Smooth muscle cell (in vitro differentiated cells): ENCODE measurements around the gene IGF2. TPM values are rescaled to one million over a fixed set of nuclear protein-coding genes. Genes with fewer than 3 reads are reported as not detected.

ENCODE experiments used
- DNase-seq: peaks from one replicate; lab custom pipeline; 2025; ENCODE audit not compliant: unreplicated experiment; lab: John Stamatoyannopoulos, UW
- H2AFZ ChIP-seq: fragments of 200-600 bp; sonication (generic); 2 replicates; pipeline ENCODE4 v1.6.0; 2016; ENCODE audit warnings: antibody characterized with exemption, low read depth, mild to moderate bottlenecking
- H3F3A ChIP-seq: fragments of 200-600 bp; sonication (generic); 2 replicates; pipeline ENCODE4 v1.6.0; 2017; ENCODE audit warnings: antibody characterized with exemption, low read depth
- H3K27ac ChIP-seq: fragments of 200-600 bp; sonication (generic); 2 replicates; pipeline ENCODE4 v1.5.1; 2016; ENCODE audit warnings: low read depth, mild to moderate bottlenecking
- H3K27me3 ChIP-seq: fragments of 200-600 bp; sonication (generic); 2 replicates; pipeline ENCODE4 v1.6.1; 2016; ENCODE audit warnings: low read depth, mild to moderate bottlenecking
- H3K36me3 ChIP-seq: fragments of 200-600 bp; sonication (generic); 2 replicates; pipeline ENCODE4 v1.5.1; 2016; ENCODE audit warnings: low read depth
- H3K4me1 ChIP-seq: fragments of 200-600 bp; sonication (generic); 2 replicates; pipeline ENCODE4 v1.5.1; 2016; ENCODE audit warnings: low read depth
- H3K4me2 ChIP-seq: fragments of 200-600 bp; sonication (generic); 2 replicates; pipeline ENCODE4 v1.6.0; 2016; ENCODE audit warnings: mild to moderate bottlenecking
- H3K4me3 ChIP-seq: fragments of 200-600 bp; sonication (generic); 2 replicates; pipeline ENCODE4 v1.5.1; 2016; ENCODE audit warnings: mild to moderate bottlenecking
- H3K79me2 ChIP-seq: fragments of 200-600 bp; sonication (generic); 2 replicates; pipeline ENCODE4 v1.6.0; 2016; ENCODE audit warnings: low read depth, mild to moderate bottlenecking
- H3K9ac ChIP-seq: fragments of 200-600 bp; sonication (generic); 2 replicates; pipeline ENCODE4 v1.6.0; 2016; ENCODE audit warnings: low read depth
- H3K9me3 ChIP-seq: fragments of 200-600 bp; sonication (generic); replicated peaks from 2 replicates; pipeline ENCODE4 v1.5.1; 2016; ENCODE audit warnings: low read depth
- H4K20me1 ChIP-seq: fragments of 200-600 bp; sonication (generic); 2 replicates; pipeline ENCODE4 v1.6.0; 2016; ENCODE audit warnings: low read depth
- WGBS: methylation state at CpG from one replicate; pipeline ENCODE4 v1.1.7; 2016; ENCODE audit warnings: low lambda C conversion rate; 5-methylcytosine and 5-hydroxymethylcytosine counted together
- polyA plus RNA-seq: library from polyadenylated mRNA; unstranded; fragments of >200 nt; fragmentation: Nextera tagmentation; extraction: Ambion mirVana; gene quantifications from 2 replicates; pipeline ENCODE4 v1.2.1, GENCODE V29; 2016
- total RNA-seq: library from RNA; depleted of rRNA; stranded (reverse); fragments of >200 nt; gene quantifications from 2 replicates; pipeline ENCODE4 v1.2.3, GENCODE V29; 2014
- TF ChIP-seq, protein P1 (sequence below): fragments of 200-600 bp; sonication (generic); IDR thresholded peaks from 2 replicates; pipeline ENCODE4 v1.5.1; 2017; ENCODE audit warnings: borderline replicate concordance, mild to moderate bottlenecking, antibody characterized with exemption; ENCODE audit not compliant: insufficient read depth, poor library complexity, severe bottlenecking

IGF2 gene
- total and polyA plus RNA-seq, 2 experiments from 2014 or later, result 2,086 to 3,877 TPM

DNA sequence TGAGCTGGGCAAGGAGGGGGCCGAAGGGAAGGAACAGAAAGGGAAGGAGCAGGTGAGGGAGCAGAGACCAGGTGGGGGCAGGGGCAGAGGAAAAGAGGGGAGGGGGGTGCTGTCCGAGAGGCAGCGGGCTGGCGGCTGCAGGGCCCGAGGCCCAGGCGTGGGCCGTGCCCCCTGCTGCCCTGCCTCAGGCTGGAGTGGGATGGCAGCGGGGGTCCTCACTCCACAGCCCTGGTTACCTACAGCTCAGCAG is 2.3 kb downstream of the IGF2 start:
- Histone ChIP-seq H3K4me3 (peak overlapping the region; percentile 92), H3F3A (peaks cover 65% of the 10 kb centered on the region), H3K9me3 (no peaks in the 10 kb centered on the region), H3K36me3 (no peaks in the 10 kb centered on the region), H3K4me2 (peak overlapping the region; percentile 98), H3K79me2 (peaks cover 79% of the 10 kb centered on the region), H3K4me1 (peaks cover 24% of the 10 kb centered on the region), H3K27me3 (no peaks in the 10 kb centered on the region), H4K20me1 (peaks cover 71% of the 10 kb centered on the region), H2AFZ (no peak overlapping the region), H3K9ac (peak overlapping the region; percentile 62), H3K27ac (no peak overlapping the region)
- DNase-seq, result no peak
- WGBS, result no CpG with 5 or more reads among the region's 8 CpGs
- TF ChIP-seq, protein P1, sequence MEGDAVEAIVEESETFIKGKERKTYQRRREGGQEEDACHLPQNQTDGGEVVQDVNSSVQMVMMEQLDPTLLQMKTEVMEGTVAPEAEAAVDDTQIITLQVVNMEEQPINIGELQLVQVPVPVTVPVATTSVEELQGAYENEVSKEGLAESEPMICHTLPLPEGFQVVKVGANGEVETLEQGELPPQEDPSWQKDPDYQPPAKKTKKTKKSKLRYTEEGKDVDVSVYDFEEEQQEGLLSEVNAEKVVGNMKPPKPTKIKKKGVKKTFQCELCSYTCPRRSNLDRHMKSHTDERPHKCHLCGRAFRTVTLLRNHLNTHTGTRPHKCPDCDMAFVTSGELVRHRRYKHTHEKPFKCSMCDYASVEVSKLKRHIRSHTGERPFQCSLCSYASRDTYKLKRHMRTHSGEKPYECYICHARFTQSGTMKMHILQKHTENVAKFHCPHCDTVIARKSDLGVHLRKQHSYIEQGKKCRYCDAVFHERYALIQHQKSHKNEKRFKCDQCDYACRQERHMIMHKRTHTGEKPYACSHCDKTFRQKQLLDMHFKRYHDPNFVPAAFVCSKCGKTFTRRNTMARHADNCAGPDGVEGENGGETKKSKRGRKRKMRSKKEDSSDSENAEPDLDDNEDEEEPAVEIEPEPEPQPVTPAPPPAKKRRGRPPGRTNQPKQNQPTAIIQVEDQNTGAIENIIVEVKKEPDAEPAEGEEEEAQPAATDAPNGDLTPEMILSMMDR, result no peak

DNA sequence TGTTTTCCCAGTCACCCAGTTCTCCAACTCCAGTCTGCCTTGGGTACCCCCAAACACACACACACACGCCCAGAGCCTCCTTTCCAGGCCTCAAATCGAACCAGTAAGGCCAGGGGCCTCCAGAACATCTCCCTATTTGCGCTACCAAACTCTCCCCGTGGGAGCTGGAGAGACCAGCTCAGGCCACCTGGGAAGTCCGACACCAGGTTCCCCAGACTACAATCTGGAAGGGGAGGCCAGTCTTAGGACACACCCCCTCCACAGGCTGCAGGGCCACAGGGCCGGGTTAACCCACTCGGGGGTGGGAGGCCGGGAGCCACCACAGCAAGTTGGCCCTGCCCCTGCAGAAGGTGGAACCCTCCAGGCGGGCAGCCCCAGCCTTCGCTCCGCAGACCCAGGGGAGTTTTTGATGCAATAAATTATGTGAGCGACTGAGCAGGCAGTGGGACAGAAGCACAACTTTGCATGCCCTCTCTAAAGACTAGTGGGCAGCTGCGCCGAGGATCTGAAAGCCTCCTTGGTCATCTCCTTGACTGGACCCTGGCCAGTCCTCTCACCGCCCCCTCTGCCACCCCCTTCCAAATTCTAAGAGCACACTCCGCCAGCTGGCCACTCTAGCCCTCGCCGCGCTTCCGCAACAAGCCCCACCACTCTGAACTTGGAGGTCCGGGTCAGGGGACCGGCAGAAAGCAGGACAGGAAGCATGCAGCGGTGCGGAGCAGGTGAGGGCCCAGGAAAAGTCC is 2.8 kb downstream of the IGF2 start:
- no peaks in the 10 kb centered on the region for H3K27me3 ChIP-seq
- peak overlapping the region; percentile 62 for H3K9ac ChIP-seq
- TF ChIP-seq, protein P1, result no peak
- H3K79me2 ChIP-seq, result peaks cover 74% of the 10 kb centered on the region
- H3F3A ChIP-seq, result peaks cover 70% of the 10 kb centered on the region
- H3K9me3 ChIP-seq, result no peaks in the 10 kb centered on the region
- H3K4me2 ChIP-seq, result peak overlapping the region; percentile 98
- DNase-seq, result no peak
- no peak overlapping the region for H2AFZ ChIP-seq
- H4K20me1 ChIP-seq, result peaks cover 76% of the 10 kb centered on the region
- no peaks in the 10 kb centered on the region for H3K36me3 ChIP-seq
- peaks cover 20% of the 10 kb centered on the region for H3K4me1 ChIP-seq
- H3K4me3 ChIP-seq, result peak overlapping the region; percentile 92
- H3K27ac ChIP-seq, result no peak overlapping the region
- 50% methylated on average over 24 of the region's 24 CpGs for WGBS

DNA sequence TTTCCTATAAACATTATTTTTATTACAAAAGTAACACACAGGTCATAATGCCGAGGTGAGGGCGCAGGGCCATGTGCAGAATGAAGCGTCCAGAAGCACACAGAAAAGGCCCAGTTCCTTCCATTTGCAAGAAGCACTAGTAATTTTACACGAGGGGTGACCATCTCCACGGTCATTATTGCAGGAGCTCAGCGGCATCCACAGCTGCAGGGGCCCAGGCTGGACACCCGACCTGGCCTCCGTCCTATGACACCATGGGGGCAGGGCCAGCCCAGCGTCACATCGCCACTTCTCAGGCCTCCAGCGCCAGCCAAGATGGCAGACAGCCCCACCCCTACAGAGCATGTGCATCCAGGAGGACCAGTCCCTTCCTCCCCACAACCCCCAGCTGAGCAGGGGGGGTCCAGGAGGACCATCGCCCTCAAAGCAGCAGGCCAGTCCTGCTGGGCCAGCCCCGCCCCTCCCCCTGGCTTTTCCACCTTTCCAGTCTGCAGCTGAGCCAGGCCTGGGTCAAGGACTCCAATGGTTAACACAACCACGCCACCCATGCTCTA is 3.5 kb downstream of the IGF2 start:
- no peak overlapping the region for H2AFZ ChIP-seq
- H3K4me3 ChIP-seq, result peak overlapping the region; percentile 92
- H3K4me2 ChIP-seq, result peak overlapping the region; percentile 98

More for the DNA sequence above, 3.5 kb downstream of the IGF2 start:
- Histone ChIP-seq H3K36me3 (no peaks in the 10 kb centered on the region), H3K4me1 (peaks cover 15% of the 10 kb centered on the region), H3K9me3 (no peaks in the 10 kb centered on the region), H3K27me3 (no peaks in the 10 kb centered on the region), H3K79me2 (peaks cover 68% of the 10 kb centered on the region), H4K20me1 (peaks cover 82% of the 10 kb centered on the region), H3K27ac (no peak overlapping the region), H3F3A (peaks cover 76% of the 10 kb centered on the region), H3K9ac (no peak overlapping the region)
- no peak for DNase-seq
- TF ChIP-seq, protein P1, result no peak
- 55% methylated on average over 13 of the region's 14 CpGs for WGBS
